GM23338 (cell line): ENCODE results near the gene ERC2. TPM values are rescaled to one million over a fixed set of nuclear protein-coding genes. Genes with fewer than 3 reads are reported as not detected.
A peak's percentile ranks its signal among the peaks of the same experiment; 100 is the strongest.

Experiments used
- ATAC-seq: fragments of 200-7000 bp; cut with Tn5 transposase; 3 replicates; pipeline ENCODE4 v1.9.1; 2020
- DNase-seq: peaks from one replicate; pipeline ENCODE4 v3.0.0-alpha.2; 2015; ENCODE audit warnings: low spot score
- H2AFZ ChIP-seq: fragments of 200-600 bp; sonication (generic); 2 replicates; pipeline ENCODE4 v1.8.0; 2016; ENCODE audit warnings: antibody characterized with exemption, mild to moderate bottlenecking, moderate library complexity
- H3F3A ChIP-seq: fragments of 200-600 bp; sonication (generic); replicated peaks from 2 replicates; pipeline ENCODE4 v1.8.0; 2017; ENCODE audit warnings: antibody characterized with exemption, mixed run types, low read depth
- H3K27ac ChIP-seq: fragments of 200-600 bp; sonication (generic); 2 replicates; pipeline ENCODE4 v1.6.1; 2016; ENCODE audit warnings: low read depth
- H3K27me3 ChIP-seq: fragments of 200-600 bp; sonication (generic); 2 replicates; pipeline ENCODE4 v1.8.0; 2016; ENCODE audit warnings: mild to moderate bottlenecking, mixed run types, moderate library complexity; ENCODE audit not compliant: insufficient read depth
- H3K36me3 ChIP-seq: fragments of 200-600 bp; sonication (generic); 2 replicates; pipeline ENCODE4 v1.8.0; 2016; ENCODE audit warnings: mild to moderate bottlenecking; ENCODE audit not compliant: insufficient read depth
- H3K4me1 ChIP-seq: fragments of 200-600 bp; sonication (generic); 2 replicates; pipeline ENCODE4 v1.8.0; 2016; ENCODE audit warnings: mild to moderate bottlenecking, moderate library complexity; ENCODE audit not compliant: insufficient read depth
- H3K4me2 ChIP-seq: fragments of 200-600 bp; sonication (generic); 2 replicates; pipeline ENCODE4 v1.7.1; 2017; ENCODE audit warnings: mixed run types
- H3K4me3 ChIP-seq: fragments of 200-600 bp; sonication (generic); 2 replicates; pipeline ENCODE4 v1.6.1; 2016; ENCODE audit warnings: mixed run types
- H3K79me2 ChIP-seq: fragments of 200-600 bp; sonication (generic); replicated peaks from 2 replicates; pipeline ENCODE4 v1.8.0; 2017; ENCODE audit warnings: mild to moderate bottlenecking; ENCODE audit not compliant: insufficient read depth
- H3K9me2 ChIP-seq: fragments of 200-600 bp; sonication (generic); 2 replicates; pipeline ENCODE4 v1.8.0; 2017; ENCODE audit not compliant: insufficient read depth
- H4K20me1 ChIP-seq: fragments of 200-600 bp; sonication (generic); replicated peaks from 2 replicates; pipeline ENCODE4 v1.8.0; 2017; ENCODE audit warnings: mild to moderate bottlenecking; ENCODE audit not compliant: insufficient read depth
- H3K27ac Mint-ChIP-seq: 2 replicates; pipeline ENCODE4 v1.8.0; 2020; ENCODE audit warnings: inconsistent platforms, mild to moderate bottlenecking, moderate library complexity, mixed read lengths
- H3K27me3 Mint-ChIP-seq: 3 replicates; pipeline ENCODE4 v1.8.0; 2022; ENCODE audit warnings: low read depth, mild to moderate bottlenecking, moderate library complexity, mixed read lengths, inconsistent platforms; ENCODE audit not compliant: insufficient read depth, poor library complexity
- H3K36me3 Mint-ChIP-seq: 3 replicates; pipeline ENCODE4 v1.8.0; 2021; ENCODE audit warnings: low read depth, mild to moderate bottlenecking, inconsistent platforms, moderate library complexity, mixed read lengths
- H3K4me1 Mint-ChIP-seq: 3 replicates; pipeline ENCODE4 v1.8.0; 2020; ENCODE audit warnings: mild to moderate bottlenecking, inconsistent platforms, mixed read lengths
- H3K4me3 Mint-ChIP-seq: 3 replicates; pipeline ENCODE4 v1.8.0; 2021; ENCODE audit warnings: moderate library complexity, mild to moderate bottlenecking, inconsistent platforms, mixed read lengths
- H3K9me3 Mint-ChIP-seq: 3 replicates; pipeline ENCODE4 v1.8.0; 2020; ENCODE audit warnings: moderate library complexity, mild to moderate bottlenecking, inconsistent platforms, mixed read lengths
- CREB1 ChIP-seq: fragments of 250-450 bp; sonication (Bioruptor Pico); IDR thresholded peaks from 2 replicates; pipeline ENCODE4 v1.5.0; 2020; ENCODE audit warnings: low read depth, mild to moderate bottlenecking, moderate library complexity
- EZH2 ChIP-seq: fragments of 200-600 bp; sonication (generic); IDR thresholded peaks from one replicate; pipeline ENCODE4 v1.8.0; 2017; ENCODE audit warnings: antibody characterized with exemption, mild to moderate bottlenecking, low read depth; ENCODE audit not compliant: unreplicated experiment
- JUNB ChIP-seq: IDR thresholded peaks from one replicate; pipeline ENCODE4 v1.6.1; 2016; ENCODE audit warnings: antibody characterized with exemption; ENCODE audit not compliant: unreplicated experiment
- NANOG ChIP-seq: IDR thresholded peaks from 2 replicates; pipeline ENCODE4 v1.6.1; 2016; ENCODE audit warnings: antibody characterized with exemption, borderline replicate concordance
- POLR2AphosphoS5 ChIP-seq: IDR thresholded peaks from 2 replicates; pipeline ENCODE4 v1.6.1; 2016; ENCODE audit warnings: antibody characterized with exemption, low read depth
- STAT1 ChIP-seq: IDR thresholded peaks from one replicate; pipeline ENCODE4 v1.6.1; 2016; ENCODE audit warnings: antibody characterized with exemption; ENCODE audit not compliant: unreplicated experiment
- ZNF114 ChIP-seq: fragments of 250-450 bp; sonication (Bioruptor Pico); IDR thresholded peaks from 2 replicates; pipeline ENCODE4 v1.5.0; 2020; ENCODE audit warnings: mild to moderate bottlenecking, moderate library complexity
- ZNF331 ChIP-seq: fragments of 250-450 bp; sonication (Bioruptor Pico); IDR thresholded peaks from 2 replicates; pipeline ENCODE4 v1.5.0; 2020; ENCODE audit warnings: low read depth, mild to moderate bottlenecking, moderate library complexity
- polyA plus RNA-seq: library from polyadenylated mRNA; unstranded; fragments of >200 nt; fragmentation: Nextera tagmentation; extraction: Ambion mirVana; gene quantifications from 2 replicates; pipeline ENCODE4 v1.2.1, GENCODE V29; 2016
- total RNA-seq: library from RNA; depleted of rRNA; stranded (reverse); fragments of >200 nt; shearing (Covaris generic); gene quantifications from 2 replicates; pipeline ENCODE4 v1.2.3, GENCODE V29; 2014
- TF ChIP-seq, protein P1 (sequence below): fragments of 250-450 bp; sonication (Bioruptor Pico); IDR thresholded peaks from 2 replicates; pipeline ENCODE4 v1.5.0; 2020; ENCODE audit warnings: mild to moderate bottlenecking, moderate library complexity
- TF ChIP-seq, protein P2 (sequence below), 2 experiments: fragments of 200-600 bp in 1 of 2; sonication (generic) in 1 of 2; conservative IDR thresholded peaks; 2 replicates each; pipeline versions ENCODE4 v1.5.1 to v1.6.1; 2016 to 2017; ENCODE audit warnings: antibody characterized with exemption in 2 of 2, low read depth in 2 of 2, mild to moderate bottlenecking in 2 of 2, moderate library complexity in 1 of 2
- TF ChIP-seq, protein P3 (sequence below): IDR thresholded peaks from one replicate; pipeline ENCODE4 v1.6.1; 2018; ENCODE audit warnings: antibody characterized with exemption; ENCODE audit not compliant: unreplicated experiment

ERC2 gene
- total and polyA plus RNA-seq, 2 experiments from 2014 or later, result 11.8 to 13.7 TPM

DNA sequence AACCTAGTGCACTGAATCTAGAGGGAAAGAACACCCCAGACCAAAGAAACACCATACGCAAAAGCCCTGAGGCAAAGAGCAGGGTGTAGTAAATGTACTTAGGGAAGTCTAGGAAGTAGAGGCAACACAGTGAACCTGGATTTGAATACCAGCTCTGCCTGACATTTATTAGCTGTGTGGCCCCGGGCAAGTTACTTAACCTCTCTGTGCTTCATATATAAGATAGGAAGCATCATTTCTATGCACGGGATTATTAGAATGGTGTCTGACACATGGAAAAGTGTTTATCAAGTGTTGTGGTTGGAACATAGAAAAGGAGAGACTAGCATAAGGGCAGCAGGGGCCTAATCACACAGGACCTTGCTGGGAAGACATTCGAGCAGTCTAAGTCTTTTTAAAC lies 132.2 kb downstream of the ERC2 start (continued):
- TF ChIP-seq, protein P1, sequence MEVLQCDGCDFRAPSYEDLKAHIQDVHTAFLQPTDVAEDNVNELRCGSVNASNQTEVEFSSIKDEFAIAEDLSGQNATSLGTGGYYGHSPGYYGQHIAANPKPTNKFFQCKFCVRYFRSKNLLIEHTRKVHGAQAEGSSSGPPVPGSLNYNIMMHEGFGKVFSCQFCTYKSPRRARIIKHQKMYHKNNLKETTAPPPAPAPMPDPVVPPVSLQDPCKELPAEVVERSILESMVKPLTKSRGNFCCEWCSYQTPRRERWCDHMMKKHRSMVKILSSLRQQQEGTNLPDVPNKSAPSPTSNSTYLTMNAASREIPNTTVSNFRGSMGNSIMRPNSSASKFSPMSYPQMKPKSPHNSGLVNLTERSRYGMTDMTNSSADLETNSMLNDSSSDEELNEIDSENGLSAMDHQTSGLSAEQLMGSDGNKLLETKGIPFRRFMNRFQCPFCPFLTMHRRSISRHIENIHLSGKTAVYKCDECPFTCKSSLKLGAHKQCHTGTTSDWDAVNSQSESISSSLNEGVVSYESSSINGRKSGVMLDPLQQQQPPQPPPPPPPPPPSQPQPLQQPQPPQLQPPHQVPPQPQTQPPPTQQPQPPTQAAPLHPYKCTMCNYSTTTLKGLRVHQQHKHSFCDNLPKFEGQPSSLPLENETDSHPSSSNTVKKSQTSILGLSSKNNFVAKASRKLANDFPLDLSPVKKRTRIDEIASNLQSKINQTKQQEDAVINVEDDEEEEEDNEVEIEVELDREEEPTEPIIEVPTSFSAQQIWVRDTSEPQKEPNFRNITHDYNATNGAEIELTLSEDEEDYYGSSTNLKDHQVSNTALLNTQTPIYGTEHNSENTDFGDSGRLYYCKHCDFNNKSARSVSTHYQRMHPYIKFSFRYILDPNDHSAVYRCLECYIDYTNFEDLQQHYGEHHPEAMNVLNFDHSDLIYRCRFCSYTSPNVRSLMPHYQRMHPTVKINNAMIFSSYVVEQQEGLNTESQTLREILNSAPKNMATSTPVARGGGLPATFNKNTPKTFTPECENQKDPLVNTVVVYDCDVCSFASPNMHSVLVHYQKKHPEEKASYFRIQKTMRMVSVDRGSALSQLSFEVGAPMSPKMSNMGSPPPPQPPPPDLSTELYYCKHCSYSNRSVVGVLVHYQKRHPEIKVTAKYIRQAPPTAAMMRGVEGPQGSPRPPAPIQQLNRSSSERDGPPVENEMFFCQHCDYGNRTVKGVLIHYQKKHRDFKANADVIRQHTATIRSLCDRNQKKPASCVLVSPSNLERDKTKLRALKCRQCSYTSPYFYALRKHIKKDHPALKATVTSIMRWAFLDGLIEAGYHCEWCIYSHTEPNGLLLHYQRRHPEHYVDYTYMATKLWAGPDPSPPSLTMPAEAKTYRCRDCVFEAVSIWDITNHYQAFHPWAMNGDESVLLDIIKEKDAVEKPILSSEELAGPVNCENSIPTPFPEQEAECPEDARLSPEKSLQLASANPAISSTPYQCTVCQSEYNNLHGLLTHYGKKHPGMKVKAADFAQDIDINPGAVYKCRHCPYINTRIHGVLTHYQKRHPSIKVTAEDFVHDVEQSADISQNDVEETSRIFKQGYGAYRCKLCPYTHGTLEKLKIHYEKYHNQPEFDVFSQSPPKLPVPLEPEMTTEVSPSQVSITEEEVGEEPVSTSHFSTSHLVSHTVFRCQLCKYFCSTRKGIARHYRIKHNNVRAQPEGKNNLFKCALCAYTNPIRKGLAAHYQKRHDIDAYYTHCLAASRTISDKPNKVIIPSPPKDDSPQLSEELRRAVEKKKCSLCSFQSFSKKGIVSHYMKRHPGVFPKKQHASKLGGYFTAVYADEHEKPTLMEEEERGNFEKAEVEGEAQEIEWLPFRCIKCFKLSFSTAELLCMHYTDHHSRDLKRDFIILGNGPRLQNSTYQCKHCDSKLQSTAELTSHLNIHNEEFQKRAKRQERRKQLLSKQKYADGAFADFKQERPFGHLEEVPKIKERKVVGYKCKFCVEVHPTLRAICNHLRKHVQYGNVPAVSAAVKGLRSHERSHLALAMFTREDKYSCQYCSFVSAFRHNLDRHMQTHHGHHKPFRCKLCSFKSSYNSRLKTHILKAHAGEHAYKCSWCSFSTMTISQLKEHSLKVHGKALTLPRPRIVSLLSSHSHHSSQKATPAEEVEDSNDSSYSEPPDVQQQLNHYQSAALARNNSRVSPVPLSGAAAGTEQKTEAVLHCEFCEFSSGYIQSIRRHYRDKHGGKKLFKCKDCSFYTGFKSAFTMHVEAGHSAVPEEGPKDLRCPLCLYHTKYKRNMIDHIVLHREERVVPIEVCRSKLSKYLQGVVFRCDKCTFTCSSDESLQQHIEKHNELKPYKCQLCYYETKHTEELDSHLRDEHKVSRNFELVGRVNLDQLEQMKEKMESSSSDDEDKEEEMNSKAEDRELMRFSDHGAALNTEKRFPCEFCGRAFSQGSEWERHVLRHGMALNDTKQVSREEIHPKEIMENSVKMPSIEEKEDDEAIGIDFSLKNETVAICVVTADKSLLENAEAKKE, result no peak
- TF ChIP-seq JUNB (no peak), NANOG (no peak), POLR2AphosphoS5 (no peak), STAT1 (no peak), CREB1 (CRISPR knock-in tag) (no peak), ZNF114 (no peak)
- TF ChIP-seq, protein P2, sequence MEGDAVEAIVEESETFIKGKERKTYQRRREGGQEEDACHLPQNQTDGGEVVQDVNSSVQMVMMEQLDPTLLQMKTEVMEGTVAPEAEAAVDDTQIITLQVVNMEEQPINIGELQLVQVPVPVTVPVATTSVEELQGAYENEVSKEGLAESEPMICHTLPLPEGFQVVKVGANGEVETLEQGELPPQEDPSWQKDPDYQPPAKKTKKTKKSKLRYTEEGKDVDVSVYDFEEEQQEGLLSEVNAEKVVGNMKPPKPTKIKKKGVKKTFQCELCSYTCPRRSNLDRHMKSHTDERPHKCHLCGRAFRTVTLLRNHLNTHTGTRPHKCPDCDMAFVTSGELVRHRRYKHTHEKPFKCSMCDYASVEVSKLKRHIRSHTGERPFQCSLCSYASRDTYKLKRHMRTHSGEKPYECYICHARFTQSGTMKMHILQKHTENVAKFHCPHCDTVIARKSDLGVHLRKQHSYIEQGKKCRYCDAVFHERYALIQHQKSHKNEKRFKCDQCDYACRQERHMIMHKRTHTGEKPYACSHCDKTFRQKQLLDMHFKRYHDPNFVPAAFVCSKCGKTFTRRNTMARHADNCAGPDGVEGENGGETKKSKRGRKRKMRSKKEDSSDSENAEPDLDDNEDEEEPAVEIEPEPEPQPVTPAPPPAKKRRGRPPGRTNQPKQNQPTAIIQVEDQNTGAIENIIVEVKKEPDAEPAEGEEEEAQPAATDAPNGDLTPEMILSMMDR (conservative IDR thresholded peaks at IDR 0.05; ENCODE audit: low read depth in 2 of 2), result no peak

DNA sequence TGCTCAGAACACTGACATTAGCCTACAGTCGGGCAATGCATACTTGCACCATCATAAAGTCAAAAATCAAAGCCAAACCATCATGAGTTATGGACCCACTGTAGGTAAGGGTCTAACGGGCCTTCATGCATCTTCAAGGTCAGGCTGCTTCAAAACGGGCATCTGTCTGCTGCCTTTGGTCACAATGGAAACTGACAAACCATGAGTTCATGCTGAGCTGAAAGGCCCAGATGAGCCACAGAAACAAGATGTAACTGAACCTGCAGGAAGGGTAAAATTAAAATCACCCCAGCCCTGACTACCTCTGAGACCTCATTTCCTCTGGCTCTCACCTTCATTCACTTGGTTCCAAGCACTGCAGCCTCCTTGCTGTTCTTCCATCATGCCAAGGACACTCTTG lies 143.8 kb downstream of the ERC2 start:
- Mint-ChIP-seq H3K36me3 (no peaks in the 10 kb centered on the region), H3K27me3 (peaks cover 7% of the 10 kb centered on the region), H3K9me3 (no peaks in the 10 kb centered on the region), H3K27ac (peak overlapping the region; percentile 1; the same call in 1 of the 2 replicates), H3K4me1 (peaks cover 29% of the 10 kb centered on the region), H3K4me3 (no peak overlapping the region)
- H3K79me2 ChIP-seq, result no peaks in the 10 kb centered on the region
- H3K4me3 ChIP-seq, result no peak overlapping the region
- H3K4me1 ChIP-seq, result peaks cover 18% of the 10 kb centered on the region; the same call in 1 of the 2 replicates
- H4K20me1 ChIP-seq, result no peaks in the 10 kb centered on the region; the same call in 1 of the 2 replicates
- H3K4me2 ChIP-seq, result 0 out of 2 replicates have a peak overlapping the region, but pooled peaks have one; percentile 50
- H2AFZ ChIP-seq, result no peak overlapping the region
- DNase-seq (no peak), ATAC-seq (no peak)
- H3K27ac ChIP-seq, result no peak overlapping the region
- no peaks in the 10 kb centered on the region for H3K36me3 ChIP-seq
- H3K9me2 ChIP-seq, result 0 out of 2 replicates have a peak, but pooled peaks cover 4% of the 10 kb centered on the region
- H3F3A ChIP-seq, result no peaks in the 10 kb centered on the region
- H3K27me3 ChIP-seq, result no peaks in the 10 kb centered on the region
- TF ChIP-seq ZNF114 (no peak), EZH2 (no peak), POLR2AphosphoS5 (no peak), NANOG (no peak), ZNF331 (CRISPR knock-in tag) (no peak)
- TF ChIP-seq, protein P3, sequence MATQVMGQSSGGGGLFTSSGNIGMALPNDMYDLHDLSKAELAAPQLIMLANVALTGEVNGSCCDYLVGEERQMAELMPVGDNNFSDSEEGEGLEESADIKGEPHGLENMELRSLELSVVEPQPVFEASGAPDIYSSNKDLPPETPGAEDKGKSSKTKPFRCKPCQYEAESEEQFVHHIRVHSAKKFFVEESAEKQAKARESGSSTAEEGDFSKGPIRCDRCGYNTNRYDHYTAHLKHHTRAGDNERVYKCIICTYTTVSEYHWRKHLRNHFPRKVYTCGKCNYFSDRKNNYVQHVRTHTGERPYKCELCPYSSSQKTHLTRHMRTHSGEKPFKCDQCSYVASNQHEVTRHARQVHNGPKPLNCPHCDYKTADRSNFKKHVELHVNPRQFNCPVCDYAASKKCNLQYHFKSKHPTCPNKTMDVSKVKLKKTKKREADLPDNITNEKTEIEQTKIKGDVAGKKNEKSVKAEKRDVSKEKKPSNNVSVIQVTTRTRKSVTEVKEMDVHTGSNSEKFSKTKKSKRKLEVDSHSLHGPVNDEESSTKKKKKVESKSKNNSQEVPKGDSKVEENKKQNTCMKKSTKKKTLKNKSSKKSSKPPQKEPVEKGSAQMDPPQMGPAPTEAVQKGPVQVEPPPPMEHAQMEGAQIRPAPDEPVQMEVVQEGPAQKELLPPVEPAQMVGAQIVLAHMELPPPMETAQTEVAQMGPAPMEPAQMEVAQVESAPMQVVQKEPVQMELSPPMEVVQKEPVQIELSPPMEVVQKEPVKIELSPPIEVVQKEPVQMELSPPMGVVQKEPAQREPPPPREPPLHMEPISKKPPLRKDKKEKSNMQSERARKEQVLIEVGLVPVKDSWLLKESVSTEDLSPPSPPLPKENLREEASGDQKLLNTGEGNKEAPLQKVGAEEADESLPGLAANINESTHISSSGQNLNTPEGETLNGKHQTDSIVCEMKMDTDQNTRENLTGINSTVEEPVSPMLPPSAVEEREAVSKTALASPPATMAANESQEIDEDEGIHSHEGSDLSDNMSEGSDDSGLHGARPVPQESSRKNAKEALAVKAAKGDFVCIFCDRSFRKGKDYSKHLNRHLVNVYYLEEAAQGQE, result no peak
- TF ChIP-seq, protein P2 (conservative IDR thresholded peaks at IDR 0.05; ENCODE audit: low read depth in 2 of 2), result no peak
